SH-SY5Y (cell line): Measurements from ENCODE around the gene PGAM4.

Experiments
- GATA2 ChIP-seq: IDR thresholded peaks from 2 replicates; pipeline ENCODE4 v1.6.1; 2011; ENCODE audit warnings: mild to moderate bottlenecking, low read depth, low read length
- GATA3 ChIP-seq: IDR thresholded peaks from 2 replicates; pipeline ENCODE4 v1.6.1; 2011; ENCODE audit warnings: low read depth, mild to moderate bottlenecking, low read length, moderate library complexity

DNA sequence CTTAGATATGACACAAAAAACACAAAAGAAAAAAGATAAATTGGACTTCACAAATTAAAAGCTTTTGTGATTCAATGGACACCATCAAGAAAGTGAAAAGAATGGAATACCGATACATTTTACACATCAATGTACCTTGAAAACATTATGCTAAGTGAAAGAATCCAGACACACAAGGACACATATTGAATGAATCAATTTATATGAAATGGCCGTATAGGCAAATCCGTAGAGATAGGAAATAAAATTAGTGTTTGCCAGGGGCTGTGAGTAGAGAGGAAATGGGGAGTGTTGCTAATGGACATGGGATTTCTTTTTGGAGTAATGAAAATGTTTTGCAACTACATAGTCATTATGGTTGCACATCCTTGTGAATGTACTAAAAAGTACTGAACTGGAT, 3.1 kb downstream of the PGAM4 start:
- TF ChIP-seq GATA2 = no peak
- no peak for TF ChIP-seq GATA3
